Retina (tissue), 1 donor: ENCODE data around the gene COX10.

Source experiments
- DNase-seq: peaks from one replicate; pipeline ENCODE4 v3.0.0-alpha.2; 2016

COX10 gene

GRCh38 chr17:14070344-14070984, 1.2 kb downstream of the COX10 start:
- DNase-seq: no peak

GRCh38 chr17:14072881-14073280, 3.6 kb downstream of the COX10 start:
- DNase-seq: no peak

- DNase-seq: no peak
Measured at GRCh38 chr17:14078027-14078426, 8.7 kb downstream of the COX10 start.

GRCh38 chr17:14080847-14081251, 11.5 kb downstream of the COX10 start:
- no peak for DNase-seq

GRCh38 chr17:14082848-14083247, 13.5 kb downstream of the COX10 start:
- no peak for DNase-seq

- no peak for DNase-seq
Measured at GRCh38 chr17:14084955-14085354, 15.7 kb downstream of the COX10 start.

GRCh38 chr17:14086189-14086588, 16.9 kb downstream of the COX10 start:
- DNase-seq: no peak

- DNase-seq: no peak
Measured at GRCh38 chr17:14089179-14089578, 19.9 kb downstream of the COX10 start.

GRCh38 chr17:14091367-14091766, 22.1 kb downstream of the COX10 start:
- DNase-seq: no peak

GRCh38 chr17:14092808-14093207, 23.5 kb downstream of the COX10 start:
- no peak for DNase-seq

GRCh38 chr17:14094676-14095601, 25.6 kb downstream of the COX10 start:
- DNase-seq: no peak

GRCh38 chr17:14095631-14096030, 26.3 kb downstream of the COX10 start:
- no peak for DNase-seq

GRCh38 chr17:14098246-14098645, 28.9 kb downstream of the COX10 start:
- no peak for DNase-seq

- DNase-seq: no peak
Measured at GRCh38 chr17:14101976-14102375, 32.7 kb downstream of the COX10 start.

- DNase-seq: no peak
Measured at GRCh38 chr17:14103836-14104235, 34.5 kb downstream of the COX10 start.

GRCh38 chr17:14104734-14105133, 35.4 kb downstream of the COX10 start:
- no peak for DNase-seq

- no peak for DNase-seq
Measured at GRCh38 chr17:14107889-14108288, 38.6 kb downstream of the COX10 start.

GRCh38 chr17:14112407-14112806, 43.1 kb downstream of the COX10 start:
- DNase-seq: no peak

GRCh38 chr17:14113137-14113536, 43.8 kb downstream of the COX10 start:
- DNase-seq: no peak

- no peak for DNase-seq
Measured at GRCh38 chr17:14116263-14117024, 47.1 kb downstream of the COX10 start.

GRCh38 chr17:14118951-14119350, 49.6 kb downstream of the COX10 start:
- no peak for DNase-seq

- DNase-seq: no peak
Measured at GRCh38 chr17:14119546-14119945, 50.2 kb downstream of the COX10 start.

- no peak for DNase-seq
Measured at GRCh38 chr17:14121952-14122351, 52.6 kb downstream of the COX10 start.
